H7 (cell line): ENCODE measurements around the gene EFCAB8. TPM values are rescaled to one million over a fixed set of nuclear protein-coding genes. Genes with fewer than 3 reads are reported as not detected.
"Not testable (repeated sequence)": the region's sequence is repeated elsewhere in the genome, so short reads cannot be mapped to it uniquely, and the experiment has no call there.

Experiments used
- DNase-seq: peaks from one replicate; pipeline ENCODE4 v3.0.0; 2012
- H3K27me3 ChIP-seq: 2 replicates; pipeline ENCODE4 v1.6.0; 2011; ENCODE audit warnings: mild to moderate bottlenecking, low read length; ENCODE audit not compliant: control insufficient read depth, insufficient read depth
- H3K36me3 ChIP-seq: replicated peaks from 2 replicates; pipeline ENCODE4 v1.5.1; 2011; ENCODE audit warnings: low read length; ENCODE audit not compliant: control insufficient read depth, insufficient read depth
- H3K4me3 ChIP-seq: 2 replicates; pipeline ENCODE4 v1.5.1; 2011; ENCODE audit warnings: low read depth, mild to moderate bottlenecking, control low read depth, low read length, moderate library complexity; ENCODE audit not compliant: insufficient read depth
- total RNA-seq: library from RNA; depleted of rRNA; stranded (reverse); fragments of >200 nt; shearing (Covaris generic); gene quantifications from 2 replicates; pipeline ENCODE4 v1.2.3, GENCODE V29; 2014

Gene EFCAB8
- total RNA-seq, 1 experiment from 2014 or later, result 0.17 TPM

DNA sequence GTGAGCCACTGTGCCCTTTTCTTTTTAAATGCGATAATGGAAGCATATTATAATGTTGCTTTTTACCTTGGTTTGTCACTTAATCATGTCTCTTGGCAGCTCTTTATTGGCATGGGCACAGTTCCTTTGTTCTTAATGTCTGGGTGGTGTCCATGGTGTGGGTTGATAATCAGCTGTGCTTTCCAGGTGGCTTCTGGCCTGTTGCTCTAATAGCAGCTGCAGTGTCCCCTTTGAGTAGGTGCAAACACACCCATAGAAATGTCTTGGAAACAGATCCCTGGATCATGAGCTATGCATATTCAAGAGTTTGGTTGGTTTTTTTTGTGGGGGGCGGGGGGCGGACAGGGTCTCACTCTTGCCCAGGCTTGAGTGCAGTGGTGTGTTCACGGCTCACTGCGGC, 29.9 kb downstream of the EFCAB8 start:
- no peak overlapping the region for H3K4me3 ChIP-seq
- H3K27me3 ChIP-seq, result no peaks in the 10 kb centered on the region
- no peaks in the 10 kb centered on the region; the same call in 1 of the 2 replicates for H3K36me3 ChIP-seq
- peak; percentile 8 for DNase-seq

DNA sequence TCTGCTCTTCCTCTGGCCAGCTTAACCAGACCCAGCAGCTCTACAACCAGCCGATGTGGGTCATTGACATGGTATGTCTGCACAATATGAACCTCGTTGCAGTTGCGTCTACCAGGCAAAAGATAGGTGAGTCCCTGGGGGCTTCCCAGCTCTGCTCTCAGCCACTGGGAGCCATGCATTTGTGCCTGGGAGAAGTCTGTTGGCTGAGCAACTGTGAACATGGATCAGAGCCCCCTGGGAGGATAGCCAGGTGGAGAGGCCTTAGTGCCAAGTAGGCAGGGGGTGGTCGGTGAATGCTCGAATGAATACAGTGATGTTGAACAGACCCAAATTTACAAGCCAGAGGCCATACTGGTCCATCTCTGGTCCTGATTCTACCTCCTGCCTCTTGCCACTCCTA, 30.6 kb downstream of the EFCAB8 start:
- peak; percentile 7 for DNase-seq
- Histone ChIP-seq H3K4me3 (no peak overlapping the region), H3K27me3 (no peaks in the 10 kb centered on the region), H3K36me3 (no peaks in the 10 kb centered on the region; the same call in 1 of the 2 replicates)

DNA sequence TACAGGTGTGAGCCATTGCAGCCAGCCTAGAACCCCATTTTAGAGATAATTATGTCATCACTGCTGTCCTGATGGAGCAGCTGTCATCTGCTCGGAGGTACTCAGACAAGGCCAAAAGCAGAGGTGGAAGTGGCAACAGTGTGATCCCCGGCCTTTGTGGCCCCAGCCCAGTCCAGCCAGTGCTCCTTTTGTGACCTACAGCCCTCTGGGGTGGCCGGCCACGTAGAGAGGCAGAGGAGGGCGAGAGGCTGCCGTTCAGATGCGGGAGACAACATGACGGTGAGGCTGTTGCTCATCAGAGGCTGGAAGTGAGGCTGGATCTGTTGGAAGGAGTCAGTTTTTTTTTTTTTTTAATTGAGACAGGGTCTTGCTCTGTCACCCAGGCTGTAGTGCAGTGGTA, 32.8 kb downstream of the EFCAB8 start:
- H3K36me3 ChIP-seq, result no peaks in the 10 kb centered on the region; the same call in 1 of the 2 replicates
- no peaks in the 10 kb centered on the region for H3K27me3 ChIP-seq
- peak; percentile 15 for DNase-seq
- no peak overlapping the region for H3K4me3 ChIP-seq

DNA sequence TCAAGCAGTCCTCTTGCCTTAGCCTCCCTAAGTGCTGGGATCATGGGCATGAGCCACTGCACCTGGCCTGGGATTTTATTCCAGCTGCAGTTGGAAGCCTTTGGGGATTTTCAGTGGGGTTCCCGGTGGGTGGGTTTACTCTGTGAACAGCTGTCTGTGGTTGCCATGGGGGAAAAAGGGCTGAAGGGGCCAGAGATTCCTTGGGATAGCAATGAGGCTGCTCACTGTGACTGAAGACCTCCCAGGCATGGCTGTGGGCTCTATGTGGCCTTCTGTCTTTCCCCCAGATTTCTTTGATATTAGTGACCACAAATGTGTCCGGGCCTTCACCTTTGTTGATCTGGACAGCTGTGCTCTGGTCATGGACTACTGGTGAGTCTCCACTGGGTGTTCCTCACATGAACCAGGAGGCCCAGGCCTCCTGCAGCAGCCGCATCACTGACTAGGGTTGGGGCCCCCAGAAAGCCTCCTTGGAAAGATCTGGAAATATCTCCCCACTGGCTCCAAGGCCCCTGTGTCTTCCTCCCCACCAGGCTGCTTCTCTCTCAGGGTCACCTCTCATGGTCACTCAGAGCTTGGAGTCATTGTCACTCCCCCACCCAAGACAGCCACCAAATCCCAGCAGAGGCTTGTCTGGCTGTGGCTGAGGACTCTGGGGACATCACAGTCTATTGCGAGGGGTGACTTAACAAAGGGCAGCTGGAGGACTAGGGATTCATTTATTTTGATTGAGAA, 33.4 kb downstream of the EFCAB8 start:
- DNase-seq, result peak; percentile 17
- no peaks in the 10 kb centered on the region; the same call in 1 of the 2 replicates for H3K36me3 ChIP-seq
- H3K27me3 ChIP-seq, result no peaks in the 10 kb centered on the region
- H3K4me3 ChIP-seq, result no peak overlapping the region

DNA sequence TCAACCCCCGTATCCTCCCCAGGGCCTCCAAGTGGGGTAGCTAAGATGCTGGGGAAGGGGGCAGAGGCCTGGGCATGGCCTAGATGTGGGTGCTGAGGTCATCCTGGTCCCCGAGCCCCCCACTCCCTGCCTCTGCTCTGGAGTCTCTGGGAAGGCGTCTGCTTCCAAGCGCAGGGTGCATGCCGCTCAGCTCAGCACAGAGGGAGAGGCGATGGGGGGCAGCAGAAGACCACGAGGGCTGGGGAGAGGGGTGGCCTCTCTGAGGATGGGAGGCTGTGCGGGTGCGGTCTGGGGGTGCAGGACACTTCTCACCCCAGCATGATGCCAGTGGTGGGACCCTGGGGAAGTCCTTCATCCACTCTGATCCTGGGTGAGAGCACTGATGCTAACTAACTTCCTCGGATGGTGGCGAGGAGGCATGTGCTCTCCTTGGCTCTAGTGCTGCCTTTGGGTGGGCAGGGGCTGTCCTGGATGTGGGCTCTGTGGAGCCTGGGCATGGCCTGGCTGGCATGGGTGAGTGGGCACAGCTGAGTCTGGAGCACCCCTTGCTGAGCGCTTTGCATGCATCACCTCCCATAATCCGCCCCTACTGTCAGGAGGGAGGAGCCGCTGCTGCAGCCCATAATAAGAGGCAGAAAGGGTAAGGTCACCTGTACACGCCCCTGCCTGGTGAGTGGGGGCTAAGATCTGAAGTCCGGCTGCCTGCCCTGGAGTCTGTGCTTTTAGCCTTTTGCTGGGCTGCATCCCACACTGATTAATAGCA, 34.7 kb downstream of the EFCAB8 start:
- DNase-seq, result peak; percentile 69
- Histone ChIP-seq H3K27me3 (no peaks in the 10 kb centered on the region), H3K4me3 (no peak overlapping the region), H3K36me3 (no peaks in the 10 kb centered on the region; the same call in 1 of the 2 replicates)

DNA sequence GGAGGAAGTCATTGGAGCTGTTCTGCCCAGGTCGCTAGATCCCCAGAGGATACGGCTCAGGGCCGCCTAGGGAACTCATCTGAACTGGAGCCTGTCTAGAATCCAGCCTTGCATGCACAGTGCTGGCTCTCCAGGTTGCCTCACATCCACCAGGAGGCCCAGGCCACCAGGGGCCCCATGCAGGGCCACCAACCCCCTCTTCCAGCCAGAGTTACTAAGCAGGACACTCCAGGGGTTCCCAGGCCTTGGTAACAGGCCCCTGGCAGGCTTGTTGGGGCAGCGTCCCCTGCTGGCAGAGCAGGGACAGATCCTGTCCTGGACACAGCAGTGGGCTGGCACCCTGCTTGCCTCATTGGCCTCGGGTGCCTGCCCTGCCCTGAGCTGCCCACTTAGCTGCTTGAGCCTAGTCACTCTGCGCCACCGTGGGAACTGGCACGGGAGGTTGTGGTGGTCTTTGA, 35.3 kb downstream of the EFCAB8 start:
- no peaks in the 10 kb centered on the region for H3K27me3 ChIP-seq
- H3K36me3 ChIP-seq, result no peaks in the 10 kb centered on the region; the same call in 1 of the 2 replicates
- peak; percentile 92 for DNase-seq

DNA sequence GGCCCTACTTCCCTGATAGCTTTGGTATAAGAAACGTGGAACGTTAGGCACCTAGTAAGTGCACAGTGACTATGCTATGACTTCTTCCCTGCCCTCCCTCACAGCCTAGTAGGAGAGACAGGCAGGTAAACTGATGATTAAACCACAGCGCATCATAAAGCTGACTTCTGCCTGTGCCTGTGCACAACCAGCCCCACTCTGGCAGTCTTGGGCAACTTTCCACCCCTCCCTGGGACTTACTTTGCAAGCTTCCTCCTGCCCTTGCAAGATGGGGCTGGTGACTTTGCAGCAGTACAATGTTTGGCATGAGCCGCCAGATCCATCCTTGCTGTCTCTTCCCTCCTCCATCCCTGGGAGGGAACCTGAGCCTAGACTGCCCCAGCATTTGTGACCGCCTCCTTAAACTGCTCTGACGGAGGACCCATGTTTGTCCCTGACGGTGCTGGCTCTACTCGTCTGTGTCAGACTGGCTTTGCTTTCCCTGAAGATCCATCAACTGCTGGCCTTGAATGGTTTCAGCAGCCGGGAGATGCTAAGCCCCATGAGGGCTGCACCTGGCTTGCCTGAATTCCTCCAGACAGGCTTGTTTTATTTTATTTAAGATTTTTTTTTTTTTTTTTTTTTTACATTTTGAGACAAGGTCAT, 36.1 kb downstream of the EFCAB8 start:
- H3K4me3 ChIP-seq, result no peak overlapping the region
- H3K27me3 ChIP-seq, result no peaks in the 10 kb centered on the region
- H3K36me3 ChIP-seq, result no peaks in the 10 kb centered on the region; the same call in 1 of the 2 replicates
- no peak for DNase-seq

More for the DNA sequence above, 35.3 kb downstream of the EFCAB8 start:
- H3K4me3 ChIP-seq, result no peak overlapping the region

DNA sequence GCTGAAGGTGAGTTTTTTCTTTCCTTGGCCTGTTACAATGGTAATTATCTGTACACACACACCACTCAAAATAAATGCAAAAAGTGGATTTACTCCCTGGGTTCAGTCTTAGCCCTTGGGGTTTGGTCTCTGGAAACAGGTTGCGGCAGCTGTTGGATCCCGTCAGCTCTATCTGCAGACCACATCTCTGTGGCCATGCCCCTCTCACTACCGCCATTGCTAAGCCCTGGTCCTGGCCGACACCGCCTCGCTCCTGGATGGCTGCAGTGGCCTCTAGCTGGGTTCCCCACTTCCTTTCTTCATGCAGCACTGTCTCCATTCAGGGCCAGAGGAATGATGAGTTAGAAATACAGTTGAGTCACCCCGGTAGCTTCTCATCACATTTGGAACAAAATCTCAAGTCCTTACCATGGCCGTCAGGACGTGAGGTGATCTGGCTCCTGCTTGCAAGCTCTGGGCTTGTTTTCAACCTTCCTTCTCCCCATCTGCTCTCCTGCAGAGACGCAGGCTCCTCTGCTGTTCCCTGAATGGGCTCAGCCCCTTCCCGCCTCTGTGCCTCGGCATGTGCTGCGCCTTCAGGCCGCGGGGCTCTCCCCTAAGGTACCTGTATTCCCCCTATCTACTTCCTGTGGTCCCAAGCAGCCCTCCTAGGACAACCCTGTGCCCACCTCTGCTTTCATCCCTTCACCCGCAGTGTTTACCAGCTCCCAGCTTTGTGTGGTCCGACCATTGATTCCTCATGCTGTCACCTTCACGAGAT, 38.0 kb downstream of the EFCAB8 start:
- no peaks in the 10 kb centered on the region; the same call in 1 of the 2 replicates for H3K36me3 ChIP-seq
- no peaks in the 10 kb centered on the region for H3K27me3 ChIP-seq
- DNase-seq, result no peak
- H3K4me3 ChIP-seq, result no peak overlapping the region

DNA sequence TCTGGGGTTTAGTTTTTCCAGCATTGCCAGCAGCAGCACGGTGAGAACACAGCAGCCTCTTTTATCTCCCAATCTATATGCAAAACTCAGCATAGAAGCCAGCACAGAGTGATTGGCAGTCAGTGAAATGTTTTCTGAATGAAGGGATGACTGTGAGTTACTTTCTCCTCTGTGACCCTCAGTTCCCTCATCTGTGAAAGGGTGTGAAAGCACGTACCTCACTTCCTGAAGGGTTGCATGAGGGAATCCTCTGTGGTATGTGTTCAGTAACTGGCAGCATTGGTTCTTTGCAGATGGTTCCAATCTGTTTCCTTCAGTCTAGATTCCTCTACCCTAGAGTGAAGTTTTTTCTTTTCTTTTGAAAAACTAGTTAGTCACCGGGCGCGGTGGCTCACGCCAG, 40.0 kb downstream of the EFCAB8 start:
- no peak for DNase-seq
- no peaks in the 10 kb centered on the region for H3K36me3 ChIP-seq
- no peak overlapping the region for H3K4me3 ChIP-seq
- no peaks in the 10 kb centered on the region for H3K27me3 ChIP-seq

DNA sequence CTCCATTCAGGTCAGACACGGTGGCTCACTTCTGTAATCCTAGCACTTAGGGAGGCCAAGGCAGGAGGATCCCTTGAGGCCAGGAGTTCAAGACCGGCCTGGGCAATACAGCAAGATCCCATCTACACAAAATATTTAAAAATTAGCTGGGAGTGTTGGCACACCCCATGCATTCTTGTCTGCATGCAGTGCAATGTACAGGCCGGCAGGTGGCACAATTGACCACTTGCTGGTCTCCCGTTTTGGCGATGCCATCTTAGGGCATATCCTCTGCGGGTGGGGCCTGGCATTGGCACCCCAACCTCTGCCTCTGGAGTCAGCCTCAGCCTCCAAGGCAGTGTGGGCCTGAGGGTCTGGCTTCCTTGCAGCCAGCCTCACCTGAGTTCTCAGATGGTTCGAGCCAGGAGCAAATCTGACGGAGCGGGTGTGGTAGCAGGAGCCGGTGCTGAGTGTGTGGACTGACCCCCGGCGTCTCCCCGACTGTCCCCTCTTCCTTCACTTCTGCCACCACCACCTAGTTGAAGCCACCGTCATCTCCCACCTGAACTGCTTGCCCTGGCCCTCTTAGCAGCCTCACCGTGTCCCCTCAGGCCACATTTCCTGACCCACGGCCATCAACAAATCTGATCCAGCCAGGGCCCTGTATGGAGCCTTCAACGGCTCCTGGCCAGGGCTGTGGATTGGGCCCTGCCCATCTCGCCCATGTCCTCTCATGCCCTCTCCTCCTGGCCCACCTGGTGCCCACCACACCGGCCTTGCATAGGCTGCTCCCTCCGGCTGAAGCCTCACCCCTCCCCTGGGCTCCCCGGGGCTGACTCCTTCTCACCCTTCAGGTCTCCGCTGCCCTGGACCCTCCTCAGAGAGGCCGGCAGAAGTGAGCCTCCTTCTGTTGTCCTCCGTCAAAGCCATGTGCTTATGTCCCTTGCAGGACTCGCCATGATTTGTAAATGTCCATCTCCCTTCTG, 44.0 kb downstream of the EFCAB8 start:
- DNase-seq, result peak; percentile 90
- H3K27me3 ChIP-seq, result no peaks in the 10 kb centered on the region
- no peaks in the 10 kb centered on the region for H3K36me3 ChIP-seq
- H3K4me3 ChIP-seq, result no peak overlapping the region

DNA sequence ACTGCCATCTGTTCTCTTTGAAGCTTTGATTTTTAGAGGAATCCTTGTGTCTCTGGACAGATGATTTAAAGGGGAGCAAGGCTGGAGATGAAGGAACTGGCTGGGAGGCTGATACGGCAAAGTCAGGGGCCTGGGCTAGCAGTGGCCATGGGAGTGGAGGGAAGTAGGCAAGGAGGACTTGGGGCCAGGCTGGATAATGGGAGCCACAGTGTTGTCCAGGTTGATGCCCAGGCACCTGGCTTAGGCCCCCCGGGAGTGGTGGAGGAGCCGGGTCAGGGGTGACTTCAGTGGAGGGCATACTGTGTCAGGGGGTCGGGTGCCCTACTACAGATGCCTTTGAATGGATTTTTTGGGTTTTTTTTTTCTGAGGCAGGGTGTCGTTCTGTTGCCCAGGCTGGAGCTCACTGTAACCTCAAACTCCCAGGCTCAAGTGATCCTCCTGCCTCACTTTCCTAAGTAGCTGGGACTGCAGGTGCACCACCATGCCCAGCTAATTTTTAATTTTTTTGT, 45.0 kb downstream of the EFCAB8 start:
- no peaks in the 10 kb centered on the region for H3K36me3 ChIP-seq
- H3K27me3 ChIP-seq, result no peaks in the 10 kb centered on the region
- DNase-seq, result no peak
- H3K4me3 ChIP-seq, result no peak overlapping the region

DNA sequence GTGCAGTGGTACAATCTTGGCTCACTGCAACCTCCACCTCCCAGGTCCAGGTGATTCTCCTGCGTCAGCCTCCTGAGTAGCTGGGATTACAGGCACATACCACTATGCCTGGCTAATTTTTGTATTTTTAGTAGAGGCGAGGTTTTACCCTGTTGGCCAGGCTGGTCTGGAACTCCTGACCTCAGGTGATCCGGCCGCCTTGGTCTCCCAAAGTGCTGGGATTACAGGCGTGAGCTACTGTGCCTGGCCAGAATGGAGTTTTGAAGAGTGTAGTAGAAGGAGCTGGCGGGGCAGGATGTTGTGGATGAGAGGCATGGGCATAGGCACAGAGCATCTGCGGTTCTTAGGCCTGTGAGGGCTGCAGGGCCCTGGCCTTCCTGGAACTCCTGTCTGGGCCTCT, 46.0 kb downstream of the EFCAB8 start:
- H3K4me3 ChIP-seq, DNase-seq, H3K36me3 ChIP-seq, H3K27me3 ChIP-seq: not testable (repeated sequence)

DNA sequence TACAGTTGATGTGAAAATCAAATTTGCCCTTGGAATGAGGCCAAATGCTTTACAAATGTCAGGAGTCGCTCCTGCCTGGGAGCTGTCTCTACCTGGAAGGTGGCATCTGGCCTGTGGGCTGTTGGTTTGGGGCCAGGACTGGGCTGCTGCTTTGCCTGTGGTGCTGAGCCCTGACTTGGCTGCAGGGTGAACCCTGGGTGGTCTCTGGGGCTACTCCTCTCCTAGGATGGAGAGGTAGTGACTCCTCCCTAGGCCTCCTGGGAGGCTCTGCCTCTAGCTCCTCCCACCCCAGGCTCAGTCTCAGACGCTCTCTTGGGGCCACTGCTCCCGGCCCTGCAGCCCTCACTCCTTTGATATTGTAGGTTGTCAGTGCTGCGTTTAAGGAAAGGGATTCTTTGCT, 47.5 kb downstream of the EFCAB8 start:
- Histone ChIP-seq H3K36me3 (no peaks in the 10 kb centered on the region), H3K27me3 (no peaks in the 10 kb centered on the region), H3K4me3 (no peak overlapping the region)
- DNase-seq, result peak; percentile 71
